PFSK-1 (cell line): ENCODE results near the gene ROBO2.

Source experiments
- FOXP2 ChIP-seq: optimal IDR thresholded peaks from 2 replicates; pipeline ENCODE3; 2011; ENCODE audit warnings: borderline replicate concordance, control low read depth, inconsistent platforms; ENCODE audit not compliant: insufficient read depth; ENCODE audit errors: extremely low read length, extremely low read depth
- POLR2AphosphoS5 ChIP-seq: IDR thresholded peaks from 2 replicates; pipeline ENCODE4 v1.6.1; 2012; ENCODE audit warnings: low read depth, mild to moderate bottlenecking, control low read depth, low read length, moderate library complexity
- REST ChIP-seq, 2 experiments: IDR thresholded peaks; 2 replicates each; pipeline versions ENCODE4 v1.6.1 to v1.8.0; 2011 to 2012; ENCODE audit warnings: low read depth in 2 of 2, low read length in 2 of 2, control low read depth in 1 of 2, inconsistent platforms in 1 of 2, mild to moderate bottlenecking in 1 of 2, moderate library complexity in 1 of 2; ENCODE audit not compliant: insufficient read depth in 1 of 2
- SIN3A ChIP-seq: IDR thresholded peaks from 2 replicates; pipeline ENCODE4 v1.6.1; 2012; ENCODE audit warnings: mild to moderate bottlenecking, low read length, moderate library complexity, borderline replicate concordance; ENCODE audit not compliant: insufficient read depth
- TAF1 ChIP-seq: IDR thresholded peaks from 2 replicates; pipeline ENCODE4 v1.6.1; 2012; ENCODE audit warnings: low read length, control low read depth, borderline replicate concordance; ENCODE audit not compliant: insufficient read depth

- TF ChIP-seq POLR2AphosphoS5 (no peak), TAF1 (no peak), REST (IDR thresholded peaks at IDR 0.05; ENCODE audit: insufficient read depth in 1 of 2, low read depth in 2 of 2, low read length in 2 of 2) (no peak), SIN3A (no peak), FOXP2 (no peak)
Measured at GRCh38 chr3:77227567-77227966, 187.7 kb downstream of the ROBO2 start.
